Upper lobe of right lung (tissue), 1 donor: ENCODE results near the gene PCDH17. TPM values are rescaled to one million over a fixed set of nuclear protein-coding genes. Genes with fewer than 3 reads are reported as not detected.

Source experiments
- ATAC-seq: fragments of 200-7000 bp; cut with Tn5 transposase; one replicate; pipeline ENCODE4 v1.9.1; 2020; ENCODE audit warnings: mild to moderate bottlenecking, moderate library complexity
- DNase-seq: peaks from one replicate; pipeline ENCODE4 v3.0.0-alpha.2; 2020
- H3K27ac ChIP-seq: fragments of 200-600 bp; one replicate; pipeline ENCODE4 v1.8.0; 2022
- H3K27me3 ChIP-seq: fragments of 200-600 bp; one replicate; pipeline ENCODE4 v1.8.0; 2022; ENCODE audit warnings: mild to moderate bottlenecking
- H3K36me3 ChIP-seq: fragments of 200-600 bp; one replicate; pipeline ENCODE4 v1.8.0; 2022
- H3K4me1 ChIP-seq: fragments of 200-600 bp; one replicate; pipeline ENCODE4 v1.8.0; 2022
- H3K4me3 ChIP-seq: fragments of 200-600 bp; one replicate; pipeline ENCODE4 v1.8.0; 2022; ENCODE audit warnings: mild to moderate bottlenecking
- H3K9me3 ChIP-seq: fragments of 200-600 bp; one replicate; pipeline ENCODE4 v1.8.0; 2022
- intact Hi-C: fragments of 100-400 bp; cut with DNase I; formaldehyde crosslinking; loops from one replicate; pipeline ENCODE4 v1.11.0; 2022
- total RNA-seq: library from RNA; stranded (reverse); fragmentation: NEBNext Ultra II Directional; extraction: Animal tissue kit (Norgen Biotek cat#: 25700); gene quantifications from one replicate; pipeline ENCODE4 v1.2.1, GENCODE V29; 2021
- TF ChIP-seq, protein P1 (sequence below): fragments of 200-600 bp; IDR thresholded peaks from one replicate; pipeline ENCODE4 v1.8.0; 2022; ENCODE audit warnings: antibody characterized with exemption
- donor health status: DM: no; HTN: yes; CAD: no; lungs with severe emphysema.

Gene PCDH17
- total RNA-seq, 1 donor from 2014 or later: 65.4 TPM

GRCh38 chr13:57627663-57628062 is 3.9 kb upstream of the PCDH17 start:
- Histone ChIP-seq H3K36me3 (no peaks in the 10 kb centered on the region), H3K9me3 (no peaks in the 10 kb centered on the region), H3K27me3 (peaks cover 45% of the 10 kb centered on the region), H3K27ac (no peak overlapping the region), H3K4me3 (no peak overlapping the region), H3K4me1 (peaks cover 17% of the 10 kb centered on the region)
- intact Hi-C loops: no loop called here
- TF ChIP-seq, protein P1, sequence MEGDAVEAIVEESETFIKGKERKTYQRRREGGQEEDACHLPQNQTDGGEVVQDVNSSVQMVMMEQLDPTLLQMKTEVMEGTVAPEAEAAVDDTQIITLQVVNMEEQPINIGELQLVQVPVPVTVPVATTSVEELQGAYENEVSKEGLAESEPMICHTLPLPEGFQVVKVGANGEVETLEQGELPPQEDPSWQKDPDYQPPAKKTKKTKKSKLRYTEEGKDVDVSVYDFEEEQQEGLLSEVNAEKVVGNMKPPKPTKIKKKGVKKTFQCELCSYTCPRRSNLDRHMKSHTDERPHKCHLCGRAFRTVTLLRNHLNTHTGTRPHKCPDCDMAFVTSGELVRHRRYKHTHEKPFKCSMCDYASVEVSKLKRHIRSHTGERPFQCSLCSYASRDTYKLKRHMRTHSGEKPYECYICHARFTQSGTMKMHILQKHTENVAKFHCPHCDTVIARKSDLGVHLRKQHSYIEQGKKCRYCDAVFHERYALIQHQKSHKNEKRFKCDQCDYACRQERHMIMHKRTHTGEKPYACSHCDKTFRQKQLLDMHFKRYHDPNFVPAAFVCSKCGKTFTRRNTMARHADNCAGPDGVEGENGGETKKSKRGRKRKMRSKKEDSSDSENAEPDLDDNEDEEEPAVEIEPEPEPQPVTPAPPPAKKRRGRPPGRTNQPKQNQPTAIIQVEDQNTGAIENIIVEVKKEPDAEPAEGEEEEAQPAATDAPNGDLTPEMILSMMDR: peak; percentile 83
- ATAC-seq (peak; percentile 42), DNase-seq (no peak)

GRCh38 chr13:57629391-57629804 is 2.1 kb upstream of the PCDH17 start:
- Histone ChIP-seq H3K9me3 (no peaks in the 10 kb centered on the region), H3K4me3 (peak overlapping the region; percentile 59), H3K36me3 (no peaks in the 10 kb centered on the region), H3K4me1 (peaks cover 17% of the 10 kb centered on the region), H3K27me3 (peaks cover 63% of the 10 kb centered on the region), H3K27ac (no peak overlapping the region)
- intact Hi-C loops: no loop called here
- TF ChIP-seq, protein P1: no peak
- ATAC-seq (peak; percentile 4), DNase-seq (peak; percentile 60)

DNA sequence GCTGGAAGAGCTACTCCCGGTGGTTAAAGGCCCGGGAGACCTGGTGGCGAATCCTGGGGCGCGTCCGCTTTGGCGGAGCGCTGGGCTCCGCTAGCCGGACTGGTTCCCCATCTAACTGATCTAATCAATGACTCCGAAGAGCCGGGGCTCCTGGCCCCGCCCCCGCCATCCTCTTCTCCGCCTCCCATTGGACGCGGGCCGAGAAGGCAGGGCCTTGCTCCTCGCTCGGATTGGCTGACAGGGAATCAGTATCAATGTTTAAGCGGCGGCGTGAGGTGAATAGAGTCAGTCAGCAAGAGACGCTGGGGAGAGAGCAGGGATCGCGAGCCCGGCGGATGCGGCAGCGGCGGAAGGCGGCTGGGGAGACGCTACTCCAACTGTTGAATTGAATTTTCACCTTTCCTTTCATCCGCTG is 1.7 kb upstream of the PCDH17 start:
- Histone ChIP-seq H3K4me1 (peaks cover 17% of the 10 kb centered on the region), H3K36me3 (no peaks in the 10 kb centered on the region), H3K9me3 (no peaks in the 10 kb centered on the region), H3K27me3 (peaks cover 67% of the 10 kb centered on the region), H3K27ac (peak overlapping the region; percentile 56), H3K4me3 (peak overlapping the region; percentile 59)
- ATAC-seq: peak; percentile 71
- TF ChIP-seq, protein P1: no peak
- DNase-seq: peak; percentile 80
- intact Hi-C loops: no loop called here

DNA sequence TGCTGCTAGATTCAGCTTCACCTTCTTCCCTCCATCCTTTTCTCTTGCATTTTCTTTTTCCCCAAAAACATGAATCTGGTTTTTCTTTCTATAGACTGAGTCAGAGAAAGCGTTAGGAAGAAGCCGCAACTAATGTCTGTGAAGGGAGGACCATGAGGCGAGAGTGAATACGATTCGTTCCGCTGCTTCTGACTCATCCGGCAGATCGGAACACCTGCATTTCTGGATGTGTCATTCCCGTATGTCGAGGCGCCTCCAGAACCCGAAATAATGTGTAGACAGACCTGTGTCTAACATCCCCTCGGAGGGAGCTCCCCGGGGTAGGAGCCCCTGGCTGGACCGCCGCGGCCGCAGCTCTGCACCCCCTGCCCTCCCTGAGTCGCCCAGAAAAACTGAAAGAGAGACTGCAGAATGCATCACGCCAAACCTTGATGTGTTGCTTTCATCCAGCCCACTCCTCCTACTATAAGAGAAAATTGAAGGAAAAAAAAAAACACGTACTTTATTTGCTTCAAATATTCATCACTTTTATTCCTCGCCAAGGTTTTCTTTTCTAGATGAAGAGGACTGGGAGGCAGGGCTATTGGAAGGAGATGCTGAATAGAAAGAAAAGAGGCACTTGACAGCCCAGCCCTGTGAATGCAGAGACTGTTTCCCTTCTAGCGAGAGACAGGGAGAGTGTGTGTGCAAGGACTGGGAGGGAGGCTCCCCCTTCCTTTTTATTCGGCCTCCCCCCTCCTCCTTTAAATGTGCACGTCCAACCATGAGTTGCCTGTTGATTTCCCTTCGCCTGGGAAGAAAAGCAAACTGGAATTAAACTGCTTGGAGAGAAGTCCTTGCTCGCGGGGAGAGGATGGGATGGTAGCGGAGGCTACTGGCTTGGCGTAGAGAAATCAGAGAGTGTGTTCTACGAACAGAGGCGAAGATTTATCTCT is 616 bp upstream of the PCDH17 start:
- Histone ChIP-seq H3K36me3 (no peaks in the 10 kb centered on the region), H3K27me3 (peaks cover 69% of the 10 kb centered on the region)
- intact Hi-C loops: no loop called here

GRCh38 chr13:57632276-57633140 is 964 bp downstream of the PCDH17 start:
- ATAC-seq (no peak), DNase-seq (peak; percentile 60)
- intact Hi-C loops: no loop called here
- Histone ChIP-seq H3K4me3 (peak overlapping the region; percentile 59), H3K4me1 (peaks cover 17% of the 10 kb centered on the region), H3K27me3 (peaks cover 69% of the 10 kb centered on the region), H3K9me3 (no peaks in the 10 kb centered on the region), H3K27ac (peak overlapping the region; percentile 56), H3K36me3 (no peaks in the 10 kb centered on the region)
- TF ChIP-seq, protein P1: no peak

More for the DNA sequence above, 616 bp upstream of the PCDH17 start:
- Histone ChIP-seq H3K9me3 (no peaks in the 10 kb centered on the region), H3K27ac (peak overlapping the region; percentile 56), H3K4me3 (peak overlapping the region; percentile 59), H3K4me1 (peaks cover 17% of the 10 kb centered on the region)
- peak; percentile 41 for DNase-seq
- TF ChIP-seq, protein P1: no peak
- no peak for ATAC-seq
